Stomach (tissue), 4 donors: ENCODE measurements around the gene FTHL17.

Experiments used
- POLR2A ChIP-seq, 4 donors: fragments of 450-650 bp; IDR thresholded peaks; one replicate each; pipeline ENCODE4 v1.6.1; 2016; ENCODE audit warnings: antibody characterized with exemption in 4 of 4, control low read depth in 2 of 4, mild to moderate bottlenecking in 1 of 4, moderate library complexity in 1 of 4
- POLR2AphosphoS5 ChIP-seq, 3 donors: sonication (generic); formaldehyde crosslinking; IDR thresholded peaks; one replicate each; pipeline ENCODE4 v1.6.1; 2016; ENCODE audit warnings: antibody characterized with exemption in 3 of 3
- TF ChIP-seq, protein P1 (sequence below), 7 experiments: fragments of 450-650 bp in 4 of 7; fragments of 200-600 bp in 3 of 7; sonication (generic) in 3 of 7; IDR thresholded peaks; one replicate each; pipeline ENCODE4 v1.5.1; 2016 to 2019; ENCODE audit warnings: antibody characterized with exemption in 7 of 7, control low read depth in 2 of 7, mild to moderate bottlenecking in 1 of 7

DNA sequence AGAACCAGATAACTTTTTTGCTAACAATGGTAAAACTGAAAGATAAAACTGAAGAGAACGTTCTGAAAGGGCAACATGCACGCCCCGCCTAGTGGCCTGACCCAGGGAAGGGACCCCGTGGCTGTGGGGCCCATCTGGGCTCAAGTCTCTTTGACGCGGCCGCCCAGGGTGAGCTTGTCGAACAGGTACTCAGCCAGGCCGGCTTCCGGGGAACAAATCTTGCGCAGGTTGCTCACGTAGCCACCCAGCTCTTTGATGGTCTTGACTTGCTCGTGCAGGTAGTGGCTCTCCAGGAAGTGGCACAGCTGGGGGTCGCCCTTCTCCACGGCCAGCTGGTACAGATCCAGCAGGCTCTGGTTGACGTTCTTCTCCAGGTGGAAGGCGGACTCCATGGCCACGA lies 579 bp downstream of the FTHL17 start:
- TF ChIP-seq, protein P1, sequence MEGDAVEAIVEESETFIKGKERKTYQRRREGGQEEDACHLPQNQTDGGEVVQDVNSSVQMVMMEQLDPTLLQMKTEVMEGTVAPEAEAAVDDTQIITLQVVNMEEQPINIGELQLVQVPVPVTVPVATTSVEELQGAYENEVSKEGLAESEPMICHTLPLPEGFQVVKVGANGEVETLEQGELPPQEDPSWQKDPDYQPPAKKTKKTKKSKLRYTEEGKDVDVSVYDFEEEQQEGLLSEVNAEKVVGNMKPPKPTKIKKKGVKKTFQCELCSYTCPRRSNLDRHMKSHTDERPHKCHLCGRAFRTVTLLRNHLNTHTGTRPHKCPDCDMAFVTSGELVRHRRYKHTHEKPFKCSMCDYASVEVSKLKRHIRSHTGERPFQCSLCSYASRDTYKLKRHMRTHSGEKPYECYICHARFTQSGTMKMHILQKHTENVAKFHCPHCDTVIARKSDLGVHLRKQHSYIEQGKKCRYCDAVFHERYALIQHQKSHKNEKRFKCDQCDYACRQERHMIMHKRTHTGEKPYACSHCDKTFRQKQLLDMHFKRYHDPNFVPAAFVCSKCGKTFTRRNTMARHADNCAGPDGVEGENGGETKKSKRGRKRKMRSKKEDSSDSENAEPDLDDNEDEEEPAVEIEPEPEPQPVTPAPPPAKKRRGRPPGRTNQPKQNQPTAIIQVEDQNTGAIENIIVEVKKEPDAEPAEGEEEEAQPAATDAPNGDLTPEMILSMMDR (IDR thresholded peaks at IDR 0.05) = no peak
- no peak for TF ChIP-seq POLR2A (IDR thresholded peaks at IDR 0.05)
- TF ChIP-seq POLR2AphosphoS5 (IDR thresholded peaks at IDR 0.05) = no peak
